H9 (cell line): ENCODE data around the gene UVSSA. TPM values are rescaled to one million over a fixed set of nuclear protein-coding genes. Genes with fewer than 3 reads are reported as not detected.

Experiments
- DNase-seq: peaks from one replicate; pipeline ENCODE4 v3.0.0-alpha.2; 2017
- H2AFZ ChIP-seq: one replicate; pipeline ENCODE4 v1.6.1; 2013; ENCODE audit warnings: mild to moderate bottlenecking, low read length, control low read depth, moderate library complexity
- H2AK5ac ChIP-seq: 2 replicates; pipeline ENCODE4 v1.6.1; 2013; ENCODE audit warnings: low read length, control low read depth, mixed read lengths; ENCODE audit not compliant: insufficient read length
- H2BK120ac ChIP-seq: one replicate; pipeline ENCODE4 v1.6.1; 2013; ENCODE audit warnings: low read depth, mild to moderate bottlenecking, low read length, control low read depth, inconsistent platforms; ENCODE audit not compliant: poor library complexity, severe bottlenecking
- H2BK12ac ChIP-seq: 2 replicates; pipeline ENCODE4 v1.6.1; 2013; ENCODE audit warnings: low read length, control low read depth, mixed read lengths, low read depth; ENCODE audit not compliant: insufficient read length
- H2BK15ac ChIP-seq: 2 replicates; pipeline ENCODE4 v1.6.1; 2013; ENCODE audit warnings: low read depth, low read length, control low read depth
- H2BK20ac ChIP-seq: one replicate; pipeline ENCODE4 v1.6.1; 2013; ENCODE audit warnings: low read depth, mild to moderate bottlenecking, low read length, control low read depth, inconsistent platforms; ENCODE audit not compliant: poor library complexity, severe bottlenecking
- H2BK5ac ChIP-seq: 2 replicates; pipeline ENCODE4 v1.6.1; 2013; ENCODE audit warnings: low read length, control low read depth, mixed read lengths; ENCODE audit not compliant: insufficient read length
- H3K14ac ChIP-seq: 2 replicates; pipeline ENCODE4 v1.6.1; 2013; ENCODE audit warnings: low read length, control low read depth; ENCODE audit not compliant: insufficient read depth
- H3K18ac ChIP-seq: 2 replicates; pipeline ENCODE4 v1.6.1; 2013; ENCODE audit warnings: low read depth, mild to moderate bottlenecking, mixed read lengths, low read length, control low read depth; ENCODE audit not compliant: insufficient read length
- H3K23ac ChIP-seq: 2 replicates; pipeline ENCODE4 v1.6.1; 2013; ENCODE audit warnings: low read length, control low read depth, mixed read lengths, low read depth; ENCODE audit not compliant: insufficient read length
- H3K23me2 ChIP-seq: 2 replicates; pipeline ENCODE4 v1.6.1; 2013; ENCODE audit warnings: low read depth, mild to moderate bottlenecking, mixed read lengths, low read length, control low read depth; ENCODE audit not compliant: insufficient read length, poor library complexity, severe bottlenecking
- H3K27ac ChIP-seq: 2 replicates; pipeline ENCODE4 v1.5.1; 2013; ENCODE audit warnings: low read length, control low read depth, mixed read lengths, low read depth; ENCODE audit not compliant: insufficient read length
- H3K27me3 ChIP-seq: 2 replicates; pipeline ENCODE4 v1.6.1; 2013; ENCODE audit warnings: low read length, control low read depth, inconsistent platforms; ENCODE audit not compliant: insufficient read depth
- H3K4ac ChIP-seq: 2 replicates; pipeline ENCODE4 v1.6.1; 2013; ENCODE audit warnings: low read depth, mild to moderate bottlenecking, control low read depth, inconsistent platforms, low read length, moderate library complexity
- H3K4me1 ChIP-seq: 2 replicates; pipeline ENCODE4 v1.6.1; 2013; ENCODE audit warnings: low read length, control low read depth, inconsistent platforms; ENCODE audit not compliant: insufficient read depth
- H3K4me2 ChIP-seq: 2 replicates; pipeline ENCODE4 v1.6.1; 2013; ENCODE audit warnings: low read length, control low read depth, mixed read lengths; ENCODE audit not compliant: insufficient read length, insufficient read depth
- H3K56ac ChIP-seq: 2 replicates; pipeline ENCODE4 v1.6.1; 2013; ENCODE audit warnings: low read depth, mild to moderate bottlenecking, mixed read lengths, low read length, control low read depth; ENCODE audit not compliant: insufficient read length
- H3K79me1 ChIP-seq: 2 replicates; pipeline ENCODE4 v1.6.1; 2013; ENCODE audit warnings: low read depth, mild to moderate bottlenecking, moderate library complexity, low read length, control low read depth, inconsistent platforms; ENCODE audit not compliant: insufficient read depth, poor library complexity, severe bottlenecking
- H3K79me2 ChIP-seq: 2 replicates; pipeline ENCODE4 v1.6.1; 2013; ENCODE audit warnings: low read length, control low read depth, inconsistent platforms; ENCODE audit not compliant: insufficient read depth
- H3K9ac ChIP-seq: 2 replicates; pipeline ENCODE4 v1.6.1; 2013; ENCODE audit warnings: low read length, control low read depth, mixed read lengths; ENCODE audit not compliant: insufficient read length; ENCODE audit errors: extremely low read depth
- H3K9me3 ChIP-seq: one replicate; pipeline ENCODE4 v1.6.1; 2013; ENCODE audit warnings: low read depth, low read length, inconsistent platforms; ENCODE audit not compliant: control insufficient read depth
- H3T11ph ChIP-seq: one replicate; pipeline ENCODE4 v1.6.1; 2013; ENCODE audit warnings: mild to moderate bottlenecking, low read length, control low read depth, inconsistent platforms
- H4K20me1 ChIP-seq: one replicate; pipeline ENCODE4 v1.6.1; 2013; ENCODE audit not compliant: control insufficient read depth, insufficient read length, insufficient read depth
- H4K5ac ChIP-seq: 2 replicates; pipeline ENCODE4 v1.6.1; 2013; ENCODE audit warnings: low read depth, mild to moderate bottlenecking, mixed read lengths, low read length, control low read depth; ENCODE audit not compliant: insufficient read length
- H4K8ac ChIP-seq: replicated peaks from 2 replicates; pipeline ENCODE4 v1.6.1; 2013; ENCODE audit warnings: low read length, control low read depth, mixed read lengths, low read depth; ENCODE audit not compliant: insufficient read length
- H4K91ac ChIP-seq: 2 replicates; pipeline ENCODE4 v1.6.1; 2013; ENCODE audit warnings: low read depth, mild to moderate bottlenecking, moderate library complexity, mixed read lengths, low read length, control low read depth; ENCODE audit not compliant: insufficient read length
- H3K27ac Mint-ChIP-seq, 3 experiments: 2 replicates in 2 of 3; 3 replicates in 1 of 3; pipeline ENCODE4 v1.8.0; 2020 to 2021; ENCODE audit warnings: mixed read lengths in 3 of 3, mild to moderate bottlenecking in 1 of 3, moderate library complexity in 1 of 3
- H3K27me3 Mint-ChIP-seq: 2 replicates; pipeline ENCODE4 v1.8.0; 2021; ENCODE audit warnings: low read depth, mild to moderate bottlenecking, moderate library complexity, mixed read lengths
- H3K36me3 Mint-ChIP-seq, 3 experiments: 2 replicates in 2 of 3; 3 replicates in 1 of 3; pipeline ENCODE4 v1.8.0; 2020 to 2021; ENCODE audit warnings: low read depth in 3 of 3, mixed read lengths in 3 of 3; ENCODE audit not compliant: insufficient read depth in 1 of 3
- H3K4me1 Mint-ChIP-seq, 2 experiments: 2 replicates each; pipeline ENCODE4 v1.8.0; 2020; ENCODE audit warnings: mixed read lengths in 2 of 2
- H3K4me3 Mint-ChIP-seq, 2 experiments: 2 replicates in 1 of 2; 3 replicates in 1 of 2; pipeline ENCODE4 v1.8.0; 2020 to 2021; ENCODE audit warnings: mild to moderate bottlenecking in 2 of 2, mixed read lengths in 2 of 2, moderate library complexity in 1 of 2
- H3K9me3 Mint-ChIP-seq, 2 experiments: 2 replicates in 1 of 2; 3 replicates in 1 of 2; pipeline ENCODE4 v1.8.0; 2020; ENCODE audit warnings: mild to moderate bottlenecking in 2 of 2, mixed read lengths in 2 of 2, moderate library complexity in 1 of 2
- WGBS: extraction: QIAGEN DNeasy Blood & Tissue Kit; methylation state at CpG from one replicate; pipeline ENCODE4 v1.1.7; 2013; ENCODE audit warnings: missing lambda C conversion rate, low lambda C conversion rate, mixed read lengths; ENCODE audit not compliant: insufficient read length; ENCODE audit errors: extremely low coverage; 5-methylcytosine and 5-hydroxymethylcytosine counted together
- total RNA-seq: library from RNA; stranded (reverse); gene quantifications from 2 replicates; pipeline ENCODE4 v1.2.1, GENCODE V29; 2021
- TF ChIP-seq, protein P1 (sequence below): fragments of 200-600 bp; sonication (generic); conservative IDR thresholded peaks from 3 replicates; pipeline ENCODE4 v1.8.0; 2021; ENCODE audit warnings: antibody characterized with exemption, mild to moderate bottlenecking

UVSSA gene
- total RNA-seq, 1 experiment from 2014 or later, result 15.9 TPM

DNA sequence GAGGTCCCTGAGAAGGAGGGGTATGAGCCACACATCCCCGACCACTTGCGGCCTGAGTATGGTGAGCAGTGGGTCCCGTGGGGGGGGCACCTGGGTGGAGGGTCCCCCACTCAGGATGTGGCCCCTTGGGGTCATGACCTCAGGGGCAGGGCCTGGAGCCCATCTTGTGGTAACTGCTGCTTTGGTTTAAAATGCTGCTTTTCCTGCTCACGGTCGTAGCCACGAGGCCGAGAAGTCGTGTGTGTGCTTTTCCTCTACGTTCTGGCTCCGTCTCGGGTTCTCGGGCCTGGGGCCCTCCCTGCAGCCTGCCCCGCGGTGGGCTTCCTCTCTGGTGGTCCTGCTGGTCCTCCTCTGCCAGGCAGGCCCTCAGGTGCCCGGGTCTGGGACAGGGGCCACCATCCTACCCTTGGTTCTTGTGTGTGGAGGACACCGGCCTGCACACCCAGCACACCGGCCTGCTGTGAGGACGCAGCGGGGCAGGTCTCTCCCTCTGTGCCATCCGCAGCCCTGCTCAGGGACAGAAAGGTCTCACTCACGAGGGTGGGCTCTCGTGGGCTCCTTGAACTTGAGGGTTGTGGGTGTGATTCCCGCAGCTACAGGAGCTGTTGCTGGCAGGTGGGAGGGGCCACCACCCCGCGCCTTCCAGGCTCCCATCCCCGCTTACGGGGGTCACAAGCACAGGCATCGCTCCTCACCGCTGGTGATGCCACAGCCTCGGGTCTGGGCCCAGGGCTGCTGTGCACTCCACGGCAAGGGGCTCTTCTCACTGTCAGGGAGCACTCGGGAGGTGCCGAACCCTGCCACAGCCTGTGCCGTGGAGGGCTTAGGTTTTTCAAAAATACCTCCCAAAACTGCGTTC is 19.6 kb downstream of the UVSSA start:
- TF ChIP-seq, protein P1, sequence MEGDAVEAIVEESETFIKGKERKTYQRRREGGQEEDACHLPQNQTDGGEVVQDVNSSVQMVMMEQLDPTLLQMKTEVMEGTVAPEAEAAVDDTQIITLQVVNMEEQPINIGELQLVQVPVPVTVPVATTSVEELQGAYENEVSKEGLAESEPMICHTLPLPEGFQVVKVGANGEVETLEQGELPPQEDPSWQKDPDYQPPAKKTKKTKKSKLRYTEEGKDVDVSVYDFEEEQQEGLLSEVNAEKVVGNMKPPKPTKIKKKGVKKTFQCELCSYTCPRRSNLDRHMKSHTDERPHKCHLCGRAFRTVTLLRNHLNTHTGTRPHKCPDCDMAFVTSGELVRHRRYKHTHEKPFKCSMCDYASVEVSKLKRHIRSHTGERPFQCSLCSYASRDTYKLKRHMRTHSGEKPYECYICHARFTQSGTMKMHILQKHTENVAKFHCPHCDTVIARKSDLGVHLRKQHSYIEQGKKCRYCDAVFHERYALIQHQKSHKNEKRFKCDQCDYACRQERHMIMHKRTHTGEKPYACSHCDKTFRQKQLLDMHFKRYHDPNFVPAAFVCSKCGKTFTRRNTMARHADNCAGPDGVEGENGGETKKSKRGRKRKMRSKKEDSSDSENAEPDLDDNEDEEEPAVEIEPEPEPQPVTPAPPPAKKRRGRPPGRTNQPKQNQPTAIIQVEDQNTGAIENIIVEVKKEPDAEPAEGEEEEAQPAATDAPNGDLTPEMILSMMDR, result no peak
- no peak overlapping the region for H2BK15ac ChIP-seq
- no CpG with 5 or more reads among the region's 35 CpGs for WGBS

More for the DNA sequence above, 19.6 kb downstream of the UVSSA start:
- no peaks in the 10 kb centered on the region for H3K9me3 Mint-ChIP-seq
- peaks cover 0 to 3% (median 0%) of the 10 kb centered on the region in 3 experiments; a peak in 4 of 7 replicates for H3K36me3 Mint-ChIP-seq
- no peaks in the 10 kb centered on the region for H3K79me1 ChIP-seq
- H3K4me3 Mint-ChIP-seq, result no peak overlapping the region
- H3K27ac Mint-ChIP-seq, result no peak overlapping the region
- no peak overlapping the region for H4K91ac ChIP-seq
- H2BK120ac ChIP-seq, result no peak overlapping the region
- no peaks in the 10 kb centered on the region for H3K27me3 Mint-ChIP-seq
- H3K4me1 ChIP-seq, result no peaks in the 10 kb centered on the region
- no peak overlapping the region for H4K8ac ChIP-seq
- H3K23ac ChIP-seq, result no peak overlapping the region
- H3K27me3 ChIP-seq, result no peaks in the 10 kb centered on the region
- no peak overlapping the region for H2BK20ac ChIP-seq
- H2AK5ac ChIP-seq, result no peak overlapping the region
- H3K9me3 ChIP-seq, result no peaks in the 10 kb centered on the region
- H3K27ac ChIP-seq, result no peak overlapping the region
- H3K4ac ChIP-seq, result no peak overlapping the region
- no peak overlapping the region for H3K14ac ChIP-seq
- H2AFZ ChIP-seq, result no peak overlapping the region
- no peaks in the 10 kb centered on the region for H3K79me2 ChIP-seq
- no peak overlapping the region for H3K9ac ChIP-seq
- no peaks in the 10 kb centered on the region for H4K20me1 ChIP-seq
- no peak overlapping the region for H3K4me2 ChIP-seq
- H3K23me2 ChIP-seq, result no peaks in the 10 kb centered on the region
- DNase-seq, result no peak
- H3K18ac ChIP-seq, result no peak overlapping the region
- no peak overlapping the region for H3T11ph ChIP-seq
- H4K5ac ChIP-seq, result no peak overlapping the region
- no peak overlapping the region for H2BK5ac ChIP-seq
- peaks cover 4 to 5% of the 10 kb centered on the region in 2 experiments; a peak in 1 of 4 replicates for H3K4me1 Mint-ChIP-seq
- no peak overlapping the region for H3K56ac ChIP-seq
- no peak overlapping the region for H2BK12ac ChIP-seq
